Spinal cord (tissue), 10 donors: Measurements from ENCODE around the gene FGF11. TPM values are rescaled to one million over a fixed set of nuclear protein-coding genes. Genes with fewer than 3 reads are reported as not detected.
"Not testable (repeated sequence)": the region's sequence is repeated elsewhere in the genome, so short reads cannot be mapped to it uniquely, and the experiment has no call there.

Experiments used
- DNase-seq, 6 donors: peaks; one replicate each; pipeline versions ENCODE4 v3.0.0 to v3.0.0-alpha.2; 2013 to 2015; ENCODE audit warnings: low spot score in 6 of 6, low read depth in 4 of 6
- H3K27ac ChIP-seq: one replicate; pipeline ENCODE4 v1.5.1; 2013; ENCODE audit warnings: low read depth, low read length, control low read depth
- H3K27me3 ChIP-seq: one replicate; pipeline ENCODE4 v1.6.1; 2013; ENCODE audit warnings: low read length; ENCODE audit not compliant: control insufficient read depth, insufficient read depth
- H3K36me3 ChIP-seq: one replicate; pipeline ENCODE4 v1.6.1; 2013; ENCODE audit warnings: low read length; ENCODE audit not compliant: control insufficient read depth, insufficient read depth
- H3K4me1 ChIP-seq: one replicate; pipeline ENCODE4 v1.6.1; 2013; ENCODE audit warnings: low read length; ENCODE audit not compliant: control insufficient read depth, insufficient read depth
- H3K4me3 ChIP-seq: one replicate; pipeline ENCODE4 v1.5.1; 2013; ENCODE audit warnings: low read depth, low read length, control low read depth
- H3K9me3 ChIP-seq: one replicate; pipeline ENCODE4 v1.6.1; 2013; ENCODE audit warnings: low read length; ENCODE audit not compliant: control insufficient read depth, insufficient read depth
- WGBS: methylation state at CpG from one replicate; pipeline ENCODE4 v1.1.5; 2013; ENCODE audit warnings: missing lambda C conversion rate; ENCODE audit not compliant: insufficient coverage; 5-methylcytosine and 5-hydroxymethylcytosine counted together
- polyA plus RNA-seq, 2 donors: library from polyadenylated mRNA; unstranded; fragments of 120-200 nt; gene quantifications; one replicate each; pipeline ENCODE4 v1.2.1, GENCODE V29; 2013; ENCODE audit not compliant: insufficient read length in 2 of 2
- total RNA-seq, 2 donors: library from RNA; depleted of rRNA in 1 of 2; stranded (reverse); fragments of 120-200 nt in 1 of 2; fragments of >200 nt in 1 of 2; gene quantifications; one replicate each; pipeline versions ENCODE4 v1.2.3 to v1.2.4, GENCODE V29; 2013 to 2014
- donor health status: healthy.

The FGF11 gene
- total and polyA plus RNA-seq, 4 donors = 11.2 to 42.2 (median 29.2) TPM

- Histone ChIP-seq H3K27ac (peak overlapping the region; percentile 100), H3K4me1 (peaks cover 65% of the 10 kb centered on the region), H3K4me3 (peak overlapping the region; percentile 86)
- H3K27me3 ChIP-seq, H3K9me3 ChIP-seq, DNase-seq, H3K36me3 ChIP-seq: not testable (repeated sequence)
- WGBS = 83% methylated on average over 6 of the region's 6 CpGs
These were observed 43.4 kb downstream of the FGF11 start for GRCh38 chr17:7482742-7483088.

DNA sequence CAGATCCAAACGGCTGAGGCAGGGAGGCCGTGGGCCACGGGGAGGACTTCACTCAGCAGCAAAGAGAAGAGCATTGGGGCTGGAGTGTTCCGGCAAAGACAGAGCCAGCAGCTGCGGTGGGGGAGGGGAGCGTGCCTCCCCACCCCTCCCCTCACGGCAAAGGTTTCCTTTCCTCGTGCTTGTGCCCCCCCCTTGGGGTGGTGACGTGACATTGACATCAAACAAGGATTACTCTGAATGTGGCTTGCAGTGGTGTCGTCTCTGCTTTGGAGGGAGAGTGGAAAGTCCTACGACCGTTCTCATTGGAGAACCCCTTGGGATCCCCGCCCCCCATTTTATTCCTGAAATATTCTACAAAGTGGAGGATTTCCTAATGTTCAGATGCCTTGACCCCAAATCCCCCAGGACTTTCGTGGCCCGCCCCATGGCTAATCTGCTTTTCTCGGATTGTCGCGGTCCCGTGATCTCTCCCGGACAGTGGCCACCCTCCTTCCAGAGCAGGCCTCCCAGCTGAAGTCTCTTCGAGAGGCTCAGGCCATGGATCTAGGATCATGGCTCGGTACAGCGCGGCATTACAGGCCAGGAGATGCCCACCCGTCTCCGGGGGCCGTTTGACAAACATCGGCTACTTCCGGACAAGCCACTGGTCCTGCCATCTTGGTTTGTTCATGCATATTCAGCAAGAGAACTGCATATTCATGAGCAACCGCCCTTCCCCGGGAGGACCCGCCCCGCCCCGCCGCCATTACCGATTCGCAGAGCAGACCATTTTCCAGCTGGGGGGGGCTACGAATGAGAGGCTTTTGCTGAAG, 44.1 kb downstream of the FGF11 start:
- under 1% methylated on average over 27 of the region's 38 CpGs for WGBS

GRCh38 chr17:7484067-7484918, 45.0 kb downstream of the FGF11 start, which contains the start of gene POLR2A:
Gene POLR2A, plus strand, starts transcription at chr17:7484366.
- Histone ChIP-seq H3K36me3 (peaks cover 4% of the 10 kb centered on the region), H3K27ac (peak within 1 kb of the TSS; percentile 100), H3K4me3 (peak within 1 kb of the TSS; percentile 86), H3K4me1 (peaks cover 59% of the 10 kb centered on the region), H3K27me3 (no peaks in the 10 kb centered on the region), H3K9me3 (no peaks in the 10 kb centered on the region)
- under 1% methylated on average over 51 of the region's 64 CpGs for WGBS
- DNase-seq = peak; percentile 95 to 99 (median 98)

More for the DNA sequence above, 44.1 kb downstream of the FGF11 start:
- H3K27me3 ChIP-seq = no peaks in the 10 kb centered on the region
- DNase-seq = peak; percentile 68 to 99 (median 86)
- peak overlapping the region; percentile 100 for H3K27ac ChIP-seq
- H3K36me3 ChIP-seq = peaks cover 4% of the 10 kb centered on the region
- H3K4me1 ChIP-seq = peaks cover 59% of the 10 kb centered on the region
- no peaks in the 10 kb centered on the region for H3K9me3 ChIP-seq
- H3K4me3 ChIP-seq = peak overlapping the region; percentile 86

DNA sequence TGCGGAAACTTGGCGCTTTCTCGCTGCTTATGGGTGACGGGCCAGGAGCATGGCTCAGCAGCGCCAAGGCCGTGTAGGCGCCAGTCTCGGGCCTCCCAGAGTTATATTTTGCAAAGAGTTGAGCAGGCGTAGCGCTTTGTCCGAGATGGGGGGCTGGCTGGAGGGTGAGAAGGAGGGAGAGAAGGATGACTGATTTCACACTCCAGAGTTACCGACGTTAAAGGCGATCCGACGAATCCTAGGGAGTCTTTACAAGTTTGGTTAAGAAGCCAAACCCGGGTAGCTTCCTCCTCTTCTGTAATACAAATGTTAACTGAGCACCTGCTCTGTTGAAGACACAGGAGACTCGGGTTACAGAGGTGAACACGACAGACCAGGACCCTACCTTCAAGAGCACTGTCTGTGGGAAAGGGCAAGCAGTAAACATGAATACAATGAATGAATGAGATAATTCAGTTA, 45.6 kb downstream of the FGF11 start:
- Histone ChIP-seq H3K27me3 (no peaks in the 10 kb centered on the region), H3K9me3 (no peaks in the 10 kb centered on the region), H3K4me3 (peak overlapping the region; percentile 86), H3K4me1 (peaks cover 57% of the 10 kb centered on the region), H3K27ac (peak overlapping the region; percentile 100), H3K36me3 (peaks cover 7% of the 10 kb centered on the region)
- WGBS = 0% methylated on average over 11 of the region's 19 CpGs
- DNase-seq = no peak

DNA sequence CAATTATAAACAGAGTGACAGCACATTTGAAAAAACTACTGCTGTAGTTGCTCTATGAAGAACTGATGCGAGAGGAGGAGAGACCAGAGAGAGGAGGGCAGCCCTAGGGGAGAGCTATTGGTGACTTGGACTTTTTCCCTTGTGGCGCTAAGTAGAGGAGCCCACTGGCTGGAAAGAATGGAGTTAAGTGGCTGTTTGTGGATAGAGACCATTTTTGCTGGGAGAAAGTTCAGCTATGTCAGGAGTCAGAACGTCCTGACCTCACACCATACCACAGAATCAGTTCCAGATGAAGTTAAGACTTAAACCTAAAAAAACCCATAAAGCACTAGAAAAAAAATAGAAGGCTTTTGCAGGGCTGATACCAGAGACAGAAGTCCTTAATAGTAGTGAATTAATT, 46.9 kb downstream of the FGF11 start:
- Histone ChIP-seq H3K4me3 (peak overlapping the region; percentile 86), H3K4me1 (peaks cover 44% of the 10 kb centered on the region), H3K27me3 (no peaks in the 10 kb centered on the region), H3K27ac (peak overlapping the region; percentile 47), H3K9me3 (no peaks in the 10 kb centered on the region), H3K36me3 (peaks cover 9% of the 10 kb centered on the region)
- 54% methylated on average over 1 of the region's 3 CpGs for WGBS
- DNase-seq = no peak

- no peak for DNase-seq
- Histone ChIP-seq H3K27ac (no peak overlapping the region), H3K4me3 (no peak overlapping the region), H3K4me1 (peaks cover 20% of the 10 kb centered on the region), H3K9me3 (no peaks in the 10 kb centered on the region), H3K27me3 (no peaks in the 10 kb centered on the region), H3K36me3 (peaks cover 9% of the 10 kb centered on the region)
- 95% methylated on average over 3 of the region's 8 CpGs for WGBS
These were observed 50.8 kb downstream of the FGF11 start for GRCh38 chr17:7490144-7490543.

GRCh38 chr17:7491583-7491982, 52.3 kb downstream of the FGF11 start:
- Histone ChIP-seq H3K27ac (no peak overlapping the region), H3K4me1 (peaks cover 10% of the 10 kb centered on the region), H3K9me3 (no peaks in the 10 kb centered on the region), H3K36me3 (peaks cover 20% of the 10 kb centered on the region), H3K4me3 (no peak overlapping the region), H3K27me3 (no peaks in the 10 kb centered on the region)
- no CpG with 5 or more reads among the region's 1 CpG for WGBS
- DNase-seq = no peak

- H3K9me3 ChIP-seq = no peaks in the 10 kb centered on the region
- H3K4me1 ChIP-seq = no peaks in the 10 kb centered on the region
- no peak overlapping the region for H3K4me3 ChIP-seq
- 93% methylated on average over 2 of the region's 3 CpGs for WGBS
- no peak overlapping the region for H3K27ac ChIP-seq
- no peaks in the 10 kb centered on the region for H3K27me3 ChIP-seq
- no peak for DNase-seq
- H3K36me3 ChIP-seq = peaks cover 43% of the 10 kb centered on the region
These were observed 54.6 kb downstream of the FGF11 start for GRCh38 chr17:7493941-7494340.
